H9 (cell line): ENCODE measurements around the gene KCMF1. TPM values are rescaled to one million over a fixed set of nuclear protein-coding genes. Genes with fewer than 3 reads are reported as not detected.
A peak's percentile ranks its signal among the peaks of the same experiment; 100 is the strongest.

Experiments used
- DNase-seq: peaks from one replicate; pipeline ENCODE4 v3.0.0-alpha.2; 2017
- H2AFZ ChIP-seq: one replicate; pipeline ENCODE4 v1.6.1; 2013; ENCODE audit warnings: mild to moderate bottlenecking, low read length, control low read depth, moderate library complexity
- H2AK5ac ChIP-seq: 2 replicates; pipeline ENCODE4 v1.6.1; 2013; ENCODE audit warnings: low read length, control low read depth, mixed read lengths; ENCODE audit not compliant: insufficient read length
- H2BK120ac ChIP-seq: one replicate; pipeline ENCODE4 v1.6.1; 2013; ENCODE audit warnings: low read depth, mild to moderate bottlenecking, low read length, control low read depth, inconsistent platforms; ENCODE audit not compliant: poor library complexity, severe bottlenecking
- H2BK12ac ChIP-seq: 2 replicates; pipeline ENCODE4 v1.6.1; 2013; ENCODE audit warnings: low read length, control low read depth, mixed read lengths, low read depth; ENCODE audit not compliant: insufficient read length
- H2BK15ac ChIP-seq: 2 replicates; pipeline ENCODE4 v1.6.1; 2013; ENCODE audit warnings: low read depth, low read length, control low read depth
- H2BK20ac ChIP-seq: one replicate; pipeline ENCODE4 v1.6.1; 2013; ENCODE audit warnings: low read depth, mild to moderate bottlenecking, low read length, control low read depth, inconsistent platforms; ENCODE audit not compliant: poor library complexity, severe bottlenecking
- H2BK5ac ChIP-seq: 2 replicates; pipeline ENCODE4 v1.6.1; 2013; ENCODE audit warnings: low read length, control low read depth, mixed read lengths; ENCODE audit not compliant: insufficient read length
- H3K14ac ChIP-seq: 2 replicates; pipeline ENCODE4 v1.6.1; 2013; ENCODE audit warnings: low read length, control low read depth; ENCODE audit not compliant: insufficient read depth
- H3K18ac ChIP-seq: 2 replicates; pipeline ENCODE4 v1.6.1; 2013; ENCODE audit warnings: low read depth, mild to moderate bottlenecking, mixed read lengths, low read length, control low read depth; ENCODE audit not compliant: insufficient read length
- H3K23ac ChIP-seq: 2 replicates; pipeline ENCODE4 v1.6.1; 2013; ENCODE audit warnings: low read length, control low read depth, mixed read lengths, low read depth; ENCODE audit not compliant: insufficient read length
- H3K23me2 ChIP-seq: 2 replicates; pipeline ENCODE4 v1.6.1; 2013; ENCODE audit warnings: low read depth, mild to moderate bottlenecking, mixed read lengths, low read length, control low read depth; ENCODE audit not compliant: insufficient read length, poor library complexity, severe bottlenecking
- H3K27ac ChIP-seq: 2 replicates; pipeline ENCODE4 v1.5.1; 2013; ENCODE audit warnings: low read length, control low read depth, mixed read lengths, low read depth; ENCODE audit not compliant: insufficient read length
- H3K27me3 ChIP-seq: 2 replicates; pipeline ENCODE4 v1.6.1; 2013; ENCODE audit warnings: low read length, control low read depth, inconsistent platforms; ENCODE audit not compliant: insufficient read depth
- H3K4ac ChIP-seq: 2 replicates; pipeline ENCODE4 v1.6.1; 2013; ENCODE audit warnings: low read depth, mild to moderate bottlenecking, control low read depth, inconsistent platforms, low read length, moderate library complexity
- H3K4me1 ChIP-seq: 2 replicates; pipeline ENCODE4 v1.6.1; 2013; ENCODE audit warnings: low read length, control low read depth, inconsistent platforms; ENCODE audit not compliant: insufficient read depth
- H3K4me2 ChIP-seq: 2 replicates; pipeline ENCODE4 v1.6.1; 2013; ENCODE audit warnings: low read length, control low read depth, mixed read lengths; ENCODE audit not compliant: insufficient read length, insufficient read depth
- H3K56ac ChIP-seq: 2 replicates; pipeline ENCODE4 v1.6.1; 2013; ENCODE audit warnings: low read depth, mild to moderate bottlenecking, mixed read lengths, low read length, control low read depth; ENCODE audit not compliant: insufficient read length
- H3K79me1 ChIP-seq: 2 replicates; pipeline ENCODE4 v1.6.1; 2013; ENCODE audit warnings: low read depth, mild to moderate bottlenecking, moderate library complexity, low read length, control low read depth, inconsistent platforms; ENCODE audit not compliant: insufficient read depth, poor library complexity, severe bottlenecking
- H3K79me2 ChIP-seq: 2 replicates; pipeline ENCODE4 v1.6.1; 2013; ENCODE audit warnings: low read length, control low read depth, inconsistent platforms; ENCODE audit not compliant: insufficient read depth
- H3K9ac ChIP-seq: 2 replicates; pipeline ENCODE4 v1.6.1; 2013; ENCODE audit warnings: low read length, control low read depth, mixed read lengths; ENCODE audit not compliant: insufficient read length; ENCODE audit errors: extremely low read depth
- H3K9me3 ChIP-seq: one replicate; pipeline ENCODE4 v1.6.1; 2013; ENCODE audit warnings: low read depth, low read length, inconsistent platforms; ENCODE audit not compliant: control insufficient read depth
- H3T11ph ChIP-seq: one replicate; pipeline ENCODE4 v1.6.1; 2013; ENCODE audit warnings: mild to moderate bottlenecking, low read length, control low read depth, inconsistent platforms
- H4K20me1 ChIP-seq: one replicate; pipeline ENCODE4 v1.6.1; 2013; ENCODE audit not compliant: control insufficient read depth, insufficient read length, insufficient read depth
- H4K5ac ChIP-seq: 2 replicates; pipeline ENCODE4 v1.6.1; 2013; ENCODE audit warnings: low read depth, mild to moderate bottlenecking, mixed read lengths, low read length, control low read depth; ENCODE audit not compliant: insufficient read length
- H4K8ac ChIP-seq: replicated peaks from 2 replicates; pipeline ENCODE4 v1.6.1; 2013; ENCODE audit warnings: low read length, control low read depth, mixed read lengths, low read depth; ENCODE audit not compliant: insufficient read length
- H4K91ac ChIP-seq: 2 replicates; pipeline ENCODE4 v1.6.1; 2013; ENCODE audit warnings: low read depth, mild to moderate bottlenecking, moderate library complexity, mixed read lengths, low read length, control low read depth; ENCODE audit not compliant: insufficient read length
- H3K27ac Mint-ChIP-seq, 3 experiments: 2 replicates in 2 of 3; 3 replicates in 1 of 3; pipeline ENCODE4 v1.8.0; 2020 to 2021; ENCODE audit warnings: mixed read lengths in 3 of 3, mild to moderate bottlenecking in 1 of 3, moderate library complexity in 1 of 3
- H3K27me3 Mint-ChIP-seq: 2 replicates; pipeline ENCODE4 v1.8.0; 2021; ENCODE audit warnings: low read depth, mild to moderate bottlenecking, moderate library complexity, mixed read lengths
- H3K36me3 Mint-ChIP-seq, 3 experiments: 2 replicates in 2 of 3; 3 replicates in 1 of 3; pipeline ENCODE4 v1.8.0; 2020 to 2021; ENCODE audit warnings: low read depth in 3 of 3, mixed read lengths in 3 of 3; ENCODE audit not compliant: insufficient read depth in 1 of 3
- H3K4me1 Mint-ChIP-seq, 2 experiments: 2 replicates each; pipeline ENCODE4 v1.8.0; 2020; ENCODE audit warnings: mixed read lengths in 2 of 2
- H3K4me3 Mint-ChIP-seq, 2 experiments: 2 replicates in 1 of 2; 3 replicates in 1 of 2; pipeline ENCODE4 v1.8.0; 2020 to 2021; ENCODE audit warnings: mild to moderate bottlenecking in 2 of 2, mixed read lengths in 2 of 2, moderate library complexity in 1 of 2
- H3K9me3 Mint-ChIP-seq, 2 experiments: 2 replicates in 1 of 2; 3 replicates in 1 of 2; pipeline ENCODE4 v1.8.0; 2020; ENCODE audit warnings: mild to moderate bottlenecking in 2 of 2, mixed read lengths in 2 of 2, moderate library complexity in 1 of 2
- CTCF ChIP-seq: fragments of 200-600 bp; sonication (generic); conservative IDR thresholded peaks from 3 replicates; pipeline ENCODE4 v1.8.0; 2021; ENCODE audit warnings: antibody characterized with exemption, mild to moderate bottlenecking
- total RNA-seq: library from RNA; stranded (reverse); gene quantifications from 2 replicates; pipeline ENCODE4 v1.2.1, GENCODE V29; 2021

Gene KCMF1
- total RNA-seq, 1 experiment from 2014 or later = 113 TPM

- Histone ChIP-seq H3K18ac (no peak overlapping the region), H2AFZ (no peak overlapping the region), H3K4ac (no peak overlapping the region), H3K14ac (no peak overlapping the region), H2BK15ac (no peak overlapping the region), H2BK20ac (no peak overlapping the region), H3K23me2 (no peaks in the 10 kb centered on the region), H4K91ac (no peak overlapping the region), H3K27me3 (no peaks in the 10 kb centered on the region), H2BK5ac (no peak overlapping the region), H3K9me3 (no peaks in the 10 kb centered on the region), H4K20me1 (no peaks in the 10 kb centered on the region), H3K79me2 (peaks cover 42% of the 10 kb centered on the region; the same call in 1 of the 2 replicates), H3K9ac (no peak overlapping the region), H4K5ac (no peak overlapping the region), H3K4me1 (no peaks in the 10 kb centered on the region), H3K27ac (no peak overlapping the region), H3K56ac (no peak overlapping the region), H2AK5ac (no peak overlapping the region), H3K23ac (no peak overlapping the region), H4K8ac (no peak overlapping the region), H3K79me1 (peaks cover 4% of the 10 kb centered on the region), H2BK120ac (no peak overlapping the region), H3T11ph (no peak overlapping the region), H2BK12ac (no peak overlapping the region), H3K4me2 (no peak overlapping the region)
- H3K27ac Mint-ChIP-seq = peak overlapping the region in 1 of 3 experiments; percentile 80; a peak in 3 of 7 replicates
- H3K36me3 Mint-ChIP-seq = peaks cover 11 to 19% (median 14%) of the 10 kb centered on the region in 3 experiments; a peak in 6 of 7 replicates
- no peak for DNase-seq
- H3K9me3 Mint-ChIP-seq = no peaks in the 10 kb centered on the region; a peak in 2 of 5 replicates
- no peak for TF ChIP-seq CTCF
- peaks cover 0 to 7% of the 10 kb centered on the region in 2 experiments; a peak in 2 of 4 replicates for H3K4me1 Mint-ChIP-seq
- no peak overlapping the region for H3K4me3 Mint-ChIP-seq
- no peaks in the 10 kb centered on the region for H3K27me3 Mint-ChIP-seq
Measured at GRCh38 chr2:84999553-84999955, 28.6 kb downstream of the KCMF1 start.
